ENCODE results near the gene PGM2.
A peak's percentile ranks its signal among the peaks of the same experiment; 100 is the strongest.

Gene PGM2

DNA sequence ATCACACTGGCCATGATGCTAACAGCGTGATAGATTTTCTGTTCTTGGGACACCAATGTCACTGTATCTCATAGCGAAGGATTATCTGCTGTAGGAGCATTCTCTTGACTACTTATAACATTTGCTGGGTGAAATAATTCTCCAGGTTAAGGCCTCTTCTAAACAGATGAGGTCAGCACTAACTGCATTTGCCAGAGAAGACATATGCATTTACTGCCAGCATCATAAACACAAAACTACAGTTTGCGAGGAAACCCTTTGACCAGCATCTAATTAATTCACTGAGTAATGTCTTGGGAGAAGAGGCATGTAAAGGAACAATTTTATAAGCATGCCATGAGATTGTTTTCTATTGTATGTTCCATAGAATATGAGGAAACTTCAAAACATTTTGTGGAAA lies 78.3 kb downstream of the PGM2 start:
- DNase-seq, result no peak

DNA sequence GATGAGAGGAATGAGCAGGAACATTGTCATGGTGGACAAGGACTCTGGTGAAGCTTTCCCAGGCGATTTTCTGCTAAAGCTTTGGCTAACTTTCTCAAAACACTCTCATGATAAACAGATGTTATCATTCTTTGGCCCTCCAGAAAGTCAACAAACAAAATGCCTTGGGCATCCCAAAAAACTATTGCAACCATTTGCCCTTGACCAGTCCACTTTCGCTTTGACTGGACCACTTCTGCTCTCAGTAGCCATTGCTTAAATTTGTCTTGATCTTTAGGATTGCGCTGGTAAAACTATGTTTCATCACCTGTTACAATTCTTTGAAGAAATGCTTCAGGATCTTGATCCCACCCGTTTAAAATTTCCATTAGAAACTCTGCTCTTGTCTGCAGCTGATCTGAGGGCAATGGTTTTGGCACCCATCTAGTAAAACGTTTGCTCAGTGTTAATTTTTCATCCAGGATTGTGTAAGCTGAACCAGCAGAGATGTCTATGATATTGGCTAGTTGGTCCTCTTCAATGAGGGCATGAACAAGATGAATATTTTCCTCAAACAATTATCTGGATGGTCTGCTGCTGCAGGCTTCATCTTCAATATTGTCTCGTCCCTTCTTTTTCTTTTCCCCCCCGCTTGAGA lies 79.2 kb downstream of the PGM2 start:
- peak in 1 of 2 donors; percentile 25 for DNase-seq

DNA sequence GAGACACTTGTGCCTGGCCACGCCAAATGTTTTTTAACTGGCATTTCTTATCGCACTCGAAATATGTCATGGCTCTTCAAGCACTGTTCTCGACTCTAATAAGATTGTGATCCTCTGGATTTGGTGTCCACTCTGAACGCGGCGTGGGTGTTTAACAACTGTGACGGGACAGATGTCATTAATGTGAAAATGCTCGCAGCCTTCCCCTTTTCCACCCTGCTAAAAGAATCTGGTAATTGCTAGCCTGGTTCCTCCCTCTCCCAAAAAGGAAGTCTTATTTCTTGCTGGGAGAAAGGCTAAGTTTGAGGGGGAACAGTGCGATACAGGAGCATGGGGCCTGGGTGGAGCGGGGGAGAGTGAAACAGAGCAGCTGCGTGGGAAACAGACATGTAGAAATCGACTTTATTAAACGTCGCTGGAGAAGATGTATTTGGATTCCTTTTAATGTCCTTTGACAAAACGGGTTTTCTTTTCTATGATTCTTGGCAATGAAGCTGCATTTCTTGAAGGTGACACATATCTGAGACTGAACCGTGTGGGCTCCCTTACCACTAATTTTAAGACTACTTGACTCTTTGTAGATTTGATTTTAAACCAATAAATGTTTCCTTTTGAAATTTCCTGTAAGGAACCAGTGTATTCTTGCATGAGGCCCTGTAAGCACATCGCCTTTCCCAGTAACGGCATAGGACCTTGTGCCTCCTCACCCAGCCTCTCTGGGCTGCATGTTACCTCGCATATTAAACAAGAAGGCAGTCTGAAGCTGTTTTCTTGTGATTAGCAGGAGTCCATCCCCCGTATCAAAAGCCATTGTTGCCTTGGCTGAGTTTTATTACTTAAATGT lies 82.2 kb downstream of the PGM2 start:
- peak; percentile 80 to 84 for DNase-seq

DNA sequence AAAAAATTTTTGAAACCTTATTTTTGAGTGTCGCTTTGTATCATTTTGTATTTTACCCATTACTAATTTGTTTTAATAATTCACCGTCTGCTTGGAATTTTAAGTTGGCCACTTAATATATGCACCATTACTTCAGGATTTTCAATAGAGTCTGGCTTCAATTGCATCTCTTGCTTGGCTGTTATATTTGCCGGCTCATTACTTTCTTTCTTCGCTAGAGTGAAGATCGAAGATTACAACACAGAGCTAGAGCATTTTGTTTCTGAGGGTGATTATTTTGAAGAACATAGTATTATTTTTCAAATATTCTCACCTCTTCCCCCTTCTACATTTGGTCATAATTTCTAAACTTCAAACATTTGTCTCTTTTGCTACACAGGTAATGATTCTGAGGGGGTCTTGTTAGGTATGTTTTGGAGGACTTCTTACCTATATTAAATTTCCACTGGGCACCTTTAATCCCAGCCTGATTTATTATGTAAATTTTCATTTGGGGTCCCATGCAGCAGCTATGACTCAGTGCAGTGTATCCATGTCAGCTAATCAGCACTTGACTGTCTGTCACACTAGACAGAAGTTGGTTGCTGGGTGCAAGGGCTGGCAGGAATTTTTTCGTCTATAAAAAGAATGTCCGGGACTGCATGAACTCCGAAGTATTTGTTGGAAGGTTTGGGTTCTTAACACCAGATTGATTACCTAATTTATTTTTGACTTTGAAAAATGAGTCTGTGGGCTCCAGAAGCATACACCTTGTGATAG lies 83.0 kb downstream of the PGM2 start:
- DNase-seq, result no peak

DNA sequence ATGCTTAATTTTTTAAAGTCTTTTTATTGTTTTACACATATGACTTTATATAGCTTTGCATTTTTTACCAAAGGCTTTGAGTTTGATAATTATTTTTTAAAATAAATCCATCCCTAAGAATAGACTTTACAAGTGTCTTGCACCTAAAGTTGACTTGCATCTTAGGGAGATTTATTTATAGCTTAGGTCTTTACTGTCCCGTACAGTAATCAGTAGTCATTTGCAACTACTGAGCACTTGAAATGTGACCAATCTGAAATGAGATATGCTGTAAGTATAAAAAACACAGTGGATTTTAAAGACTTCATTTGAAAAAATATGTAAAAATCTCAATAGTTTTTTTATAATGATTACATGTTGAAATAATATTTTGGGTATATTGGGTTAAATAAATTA lies 83.6 kb downstream of the PGM2 start:
- no peak for DNase-seq
